DND-41 (cell line): ENCODE results near the gene CBX5.

ENCODE experiments used
- EZH2 ChIP-seq: IDR thresholded peaks from 3 replicates; pipeline ENCODE4 v1.6.1; 2012; ENCODE audit warnings: borderline replicate concordance, low read depth, mild to moderate bottlenecking, moderate library complexity, low read length, inconsistent platforms; ENCODE audit not compliant: severe bottlenecking
- TF ChIP-seq, protein P1 (sequence below): IDR thresholded peaks from 2 replicates; pipeline ENCODE4 v1.5.1; 2012; ENCODE audit warnings: borderline replicate concordance, low read length, moderate library complexity, mild to moderate bottlenecking; ENCODE audit not compliant: poor library complexity, severe bottlenecking; ENCODE audit errors: extremely low read depth

DNA sequence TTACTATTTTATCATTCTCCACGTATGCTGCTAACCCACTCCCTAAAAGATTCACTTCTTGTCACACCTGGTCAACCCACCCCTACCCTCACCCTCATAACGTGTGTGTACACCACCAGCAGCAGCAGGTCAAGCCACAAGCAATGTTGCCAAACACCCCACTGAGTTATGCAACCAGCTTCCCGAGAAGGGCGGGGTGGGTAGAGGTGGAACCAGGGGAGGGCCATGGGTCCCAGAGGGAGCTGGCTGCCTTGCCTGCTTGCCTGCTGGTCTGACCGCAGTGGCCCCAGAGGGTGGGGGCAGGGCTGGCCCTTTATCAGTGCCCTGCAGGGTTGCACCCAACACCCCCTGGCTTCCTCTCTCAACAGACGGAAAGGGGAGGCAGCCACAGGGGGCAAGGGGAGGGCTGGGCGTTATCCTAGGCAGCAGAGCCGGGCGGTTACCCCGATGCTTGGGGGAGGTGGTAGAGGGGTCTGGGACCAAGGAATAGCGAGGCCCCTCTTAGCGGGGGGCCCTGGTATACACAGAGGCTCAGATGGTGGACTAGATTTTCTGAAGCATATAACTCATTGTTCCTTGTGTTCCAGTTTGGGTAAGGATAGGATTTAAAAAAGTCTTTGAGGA lies 24.4 kb upstream of the CBX5 start:
- TF ChIP-seq, protein P1, sequence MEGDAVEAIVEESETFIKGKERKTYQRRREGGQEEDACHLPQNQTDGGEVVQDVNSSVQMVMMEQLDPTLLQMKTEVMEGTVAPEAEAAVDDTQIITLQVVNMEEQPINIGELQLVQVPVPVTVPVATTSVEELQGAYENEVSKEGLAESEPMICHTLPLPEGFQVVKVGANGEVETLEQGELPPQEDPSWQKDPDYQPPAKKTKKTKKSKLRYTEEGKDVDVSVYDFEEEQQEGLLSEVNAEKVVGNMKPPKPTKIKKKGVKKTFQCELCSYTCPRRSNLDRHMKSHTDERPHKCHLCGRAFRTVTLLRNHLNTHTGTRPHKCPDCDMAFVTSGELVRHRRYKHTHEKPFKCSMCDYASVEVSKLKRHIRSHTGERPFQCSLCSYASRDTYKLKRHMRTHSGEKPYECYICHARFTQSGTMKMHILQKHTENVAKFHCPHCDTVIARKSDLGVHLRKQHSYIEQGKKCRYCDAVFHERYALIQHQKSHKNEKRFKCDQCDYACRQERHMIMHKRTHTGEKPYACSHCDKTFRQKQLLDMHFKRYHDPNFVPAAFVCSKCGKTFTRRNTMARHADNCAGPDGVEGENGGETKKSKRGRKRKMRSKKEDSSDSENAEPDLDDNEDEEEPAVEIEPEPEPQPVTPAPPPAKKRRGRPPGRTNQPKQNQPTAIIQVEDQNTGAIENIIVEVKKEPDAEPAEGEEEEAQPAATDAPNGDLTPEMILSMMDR: no peak
- TF ChIP-seq EZH2: no peak
